NCI-H1417 (cell line): Measurements from ENCODE around the gene ACD.

Source experiments
- DNase-seq, 3 experiments: peaks; one replicate each; lab custom pipeline; 2025; lab: John Stamatoyannopoulos, UW

The ACD gene

GRCh38 chr16:67675999-67676398, 15.9 kb upstream of the ACD start:
- no peak for DNase-seq

DNA sequence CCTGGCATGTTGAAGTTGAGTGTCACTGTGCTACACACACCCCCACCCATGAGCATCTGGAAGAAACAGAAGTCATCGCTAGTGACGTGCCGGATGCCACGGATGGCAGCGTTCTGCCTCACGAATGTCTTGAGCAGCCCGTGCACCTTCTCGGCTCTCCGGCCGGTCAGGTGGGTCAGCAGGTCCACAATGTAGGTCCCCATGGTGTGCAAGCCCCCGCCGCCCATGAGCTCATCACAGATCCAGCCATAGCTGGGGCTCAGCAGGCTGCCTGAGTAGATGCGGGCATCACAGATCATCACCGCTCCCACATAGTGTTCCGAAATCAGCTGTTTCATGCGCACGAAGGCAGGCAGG, 15.5 kb upstream of the ACD start:
- no peak for DNase-seq

DNA sequence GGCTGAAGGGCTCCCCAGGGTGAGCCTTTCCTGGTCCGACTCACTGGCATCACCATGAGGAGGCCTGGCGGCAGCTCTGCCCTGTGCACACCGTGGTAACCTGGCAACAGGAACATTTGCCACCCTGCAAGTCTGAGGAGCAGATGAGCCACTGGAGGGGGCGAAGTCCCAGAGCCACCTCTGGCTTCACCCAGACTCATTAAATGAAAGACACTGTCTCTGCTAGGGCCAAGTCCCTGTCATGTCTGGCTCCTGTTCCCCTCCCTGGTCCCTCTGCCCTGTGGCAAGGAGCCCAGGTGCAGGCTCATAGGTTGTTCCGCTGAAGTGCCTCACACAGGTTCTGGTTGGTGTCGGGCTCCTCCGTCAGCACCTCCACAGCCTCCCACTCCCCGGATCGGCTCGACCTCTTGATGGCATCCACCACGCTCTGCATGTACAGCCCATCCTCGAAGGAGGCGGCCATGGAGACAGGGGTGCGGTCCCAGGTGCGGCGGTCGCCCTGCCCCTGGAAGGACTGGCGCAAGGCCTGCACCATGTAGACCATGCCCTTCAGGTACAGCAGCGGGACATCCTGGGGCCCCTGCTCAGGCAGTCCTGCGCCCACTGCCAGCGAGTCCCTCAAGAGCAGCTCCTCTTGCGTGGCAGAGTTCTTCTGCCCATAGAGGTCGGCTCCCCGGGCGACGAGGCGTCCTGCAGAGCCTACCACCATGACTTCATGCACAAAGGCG, 15.0 kb upstream of the ACD start:
- DNase-seq = peak in 2 of 3 experiments; percentile 10 to 48

GRCh38 chr16:67673712-67674580, 13.9 kb upstream of the ACD start:
- DNase-seq = peak; percentile 44 to 78 (median 63)

DNA sequence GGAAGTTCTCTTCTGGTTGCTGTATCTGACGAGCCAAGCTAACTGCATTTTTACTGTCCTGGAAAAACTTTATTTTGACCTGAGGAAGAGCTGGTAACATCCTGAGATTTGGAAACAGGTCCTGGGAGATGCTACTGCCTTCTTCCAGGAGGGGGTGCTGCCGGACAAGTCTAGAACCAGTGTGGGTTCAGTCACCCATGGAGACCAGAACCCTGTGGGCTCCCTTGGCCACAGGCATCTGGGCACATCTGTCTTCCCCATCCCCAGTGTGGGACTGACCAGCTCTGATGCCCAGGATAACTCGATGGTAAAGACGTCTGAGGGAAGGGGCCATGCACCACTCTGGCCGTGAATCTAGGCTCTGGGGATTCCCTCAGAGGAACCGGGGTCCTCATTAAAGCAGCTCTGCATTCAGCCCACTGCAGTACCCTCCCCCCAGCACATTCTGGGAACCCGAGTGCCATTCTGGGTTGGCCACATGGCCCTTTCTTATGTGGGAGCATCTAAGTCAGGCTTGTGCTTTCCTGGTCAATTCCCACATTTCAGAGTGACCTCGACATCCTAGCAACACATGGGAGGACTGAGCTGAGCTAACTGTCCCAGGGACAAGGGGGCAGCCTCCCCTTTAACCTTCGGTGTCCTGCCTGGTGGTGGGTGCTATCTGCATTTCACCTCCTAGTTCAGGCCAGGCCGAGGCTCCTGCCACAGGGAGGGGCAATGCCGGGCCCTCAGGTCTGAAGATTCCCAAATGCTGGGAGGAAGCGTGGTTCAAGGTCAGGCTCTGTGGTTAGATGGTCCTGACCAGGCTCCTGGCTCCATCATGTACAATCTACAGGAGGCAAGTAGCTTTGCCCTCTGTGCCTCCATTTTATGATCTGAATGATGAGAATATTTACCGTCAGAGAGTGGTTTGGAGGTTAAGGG, 12.9 kb upstream of the ACD start:
- peak in 2 of 3 experiments; percentile 16 to 46 for DNase-seq

GRCh38 chr16:67672306-67672705, 12.2 kb upstream of the ACD start:
- no peak for DNase-seq

- DNase-seq = no peak
Observed at GRCh38 chr16:67669499-67670101, 9.5 kb upstream of the ACD start.

GRCh38 chr16:67668495-67669157, 8.6 kb upstream of the ACD start:
- DNase-seq = no peak

- peak; percentile 64 to 92 (median 78) for DNase-seq
Observed at GRCh38 chr16:67667817-67668494, 7.9 kb upstream of the ACD start.

DNA sequence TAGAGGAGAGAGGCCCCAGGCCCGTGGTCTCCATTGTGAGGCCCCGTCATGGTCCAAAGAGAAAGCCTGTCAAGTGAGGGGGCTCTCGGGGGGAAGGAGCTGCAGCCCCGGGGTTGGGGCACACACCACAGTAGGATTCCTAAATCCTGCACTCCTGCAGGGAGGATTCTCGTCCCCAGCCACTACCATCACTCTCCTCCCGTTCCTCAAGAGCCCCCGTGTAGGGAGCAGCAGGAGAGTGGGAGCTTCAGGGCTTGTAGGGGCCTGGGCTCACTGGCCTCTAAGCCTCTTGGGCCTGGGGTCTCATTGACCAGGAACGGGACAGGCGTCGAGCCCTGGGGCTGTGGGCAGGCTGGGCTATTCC, 7.4 kb upstream of the ACD start:
- no peak for DNase-seq

GRCh38 chr16:67666559-67667452, 6.7 kb upstream of the ACD start, which contains the start of the genes C16orf86 and ENKD1:
Gene C16orf86 (plus strand): TSS chr16:67666814. CDS start chr16:67666971, 157 bp downstream.
Gene ENKD1 (minus strand): TSS chr16:67666750. CDS start chr16:67666442, 308 bp downstream.
- DNase-seq = peak; percentile 64 to 86 (median 81)

GRCh38 chr16:67666032-67666551, 6.0 kb upstream of the ACD start:
- peak in 2 of 3 experiments; percentile 61 to 78 for DNase-seq

- DNase-seq = no peak
Observed at GRCh38 chr16:67665598-67665997, 5.5 kb upstream of the ACD start.

GRCh38 chr16:67664871-67665270, 4.8 kb upstream of the ACD start:
- no peak for DNase-seq

DNA sequence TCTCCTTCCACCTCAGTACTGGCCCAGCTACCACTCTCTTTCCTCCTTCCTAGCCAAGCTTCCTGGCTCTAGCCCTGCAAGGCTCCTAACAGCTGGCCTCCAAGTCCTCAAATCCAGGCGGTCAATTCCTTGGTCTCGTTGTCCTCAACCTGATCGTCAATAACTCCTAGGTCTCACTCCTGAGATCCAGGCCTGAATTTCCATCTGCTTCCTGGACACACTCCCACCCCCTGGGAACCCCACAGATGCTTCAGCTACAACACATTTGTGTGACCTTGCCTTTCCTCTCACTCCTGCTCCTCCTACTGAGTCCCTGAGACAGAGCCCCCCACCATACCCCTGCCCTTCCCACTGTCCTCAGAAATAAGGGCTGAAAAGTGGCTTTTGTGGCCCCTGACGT, 4.2 kb upstream of the ACD start:
- no peak for DNase-seq

GRCh38 chr16:67663877-67664222, 3.8 kb upstream of the ACD start:
- no peak for DNase-seq

DNA sequence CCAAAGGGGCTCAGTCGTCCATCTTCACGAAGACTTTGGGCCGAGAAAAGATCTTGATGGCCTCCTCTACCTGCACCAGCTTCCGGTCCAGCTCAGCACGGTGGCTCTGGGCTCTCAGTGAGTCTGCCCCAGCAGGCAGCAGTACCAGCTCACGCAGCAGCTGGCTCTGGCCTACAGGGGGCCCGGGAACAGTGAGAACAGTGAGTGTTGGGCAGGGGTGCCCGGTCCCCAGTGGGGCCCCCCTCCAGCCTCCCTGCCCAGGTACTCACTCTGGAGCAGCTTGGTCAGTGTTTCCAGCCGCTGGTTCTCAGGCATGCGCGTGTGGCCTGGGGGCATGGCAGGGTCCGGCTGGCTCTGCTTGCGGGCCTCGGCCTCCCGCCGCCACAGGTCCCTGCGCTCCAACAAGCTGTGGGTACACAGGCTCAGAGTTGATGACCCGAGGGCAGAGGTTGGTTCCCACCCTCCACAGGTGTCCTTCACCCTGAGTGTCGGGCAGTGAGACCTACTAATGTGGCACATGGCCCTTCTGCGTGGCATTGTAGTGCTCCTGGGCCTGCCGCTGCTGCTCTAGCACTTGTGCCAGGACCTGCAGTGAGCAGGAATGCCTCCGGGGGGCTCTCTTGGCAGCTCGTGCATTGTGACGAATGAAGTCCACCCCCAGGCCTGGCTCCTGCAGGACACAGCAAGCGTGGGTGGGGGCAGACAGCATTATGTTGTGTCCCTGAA, 3.3 kb upstream of the ACD start:
- peak in 1 of 3 experiments; percentile 2 for DNase-seq

GRCh38 chr16:67662653-67663010, 2.6 kb upstream of the ACD start:
- DNase-seq = no peak
